Measurements from ENCODE around the gene PAX3. TPM values are rescaled to one million over a fixed set of nuclear protein-coding genes. Genes with fewer than 3 reads are reported as not detected.

PAX3 gene
- total and polyA plus RNA-seq, 9 donors, result not detected

DNA sequence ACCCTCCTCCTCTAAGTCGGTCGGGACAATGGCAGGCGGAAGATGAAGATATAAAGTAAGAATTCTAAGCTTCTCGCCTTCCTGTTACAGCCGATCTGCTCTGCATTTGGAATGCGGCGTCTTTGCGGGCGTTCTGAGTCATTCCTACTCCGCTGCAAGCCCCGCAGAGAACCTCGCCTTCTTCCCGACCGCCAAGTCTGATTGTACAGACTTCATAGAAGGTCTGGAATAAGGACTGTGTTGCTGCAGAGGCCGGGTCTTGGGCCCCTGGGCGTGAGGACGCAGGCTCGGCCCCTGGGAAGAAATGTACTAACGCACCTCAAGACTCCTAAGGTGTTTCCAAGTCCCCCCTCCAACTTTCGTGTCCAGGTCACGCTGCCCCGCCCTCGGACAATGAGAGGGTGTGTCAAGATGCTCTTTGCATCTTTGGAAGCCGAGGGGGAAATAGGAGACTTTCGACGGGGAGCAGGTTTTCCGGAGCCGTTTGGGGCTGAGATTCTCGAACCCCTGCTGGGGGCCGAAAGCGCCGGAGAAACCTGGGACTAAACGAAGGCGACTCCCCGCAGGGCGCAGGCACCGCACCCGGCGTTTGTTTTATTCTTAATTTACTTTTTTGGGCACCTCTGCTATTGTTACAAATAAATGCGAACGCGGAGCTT, 12.7 kb upstream of the PAX3 start:
- no peak for DNase-seq
- Histone ChIP-seq H3K4me3 (no peak overlapping the region), H3K27ac (no peak overlapping the region), H3K27me3 (no peaks in the 10 kb centered on the region), H3K36me3 (no peaks in the 10 kb centered on the region), H3K4me1 (ENCODE audit: insufficient read depth) (no peaks in the 10 kb centered on the region), H3K9me3 (peaks cover 0 to 7% of the 10 kb centered on the region in 2 donors)
- TF ChIP-seq POLR2A (IDR thresholded peaks at IDR 0.05), result no peak
- TF ChIP-seq, protein P1, sequence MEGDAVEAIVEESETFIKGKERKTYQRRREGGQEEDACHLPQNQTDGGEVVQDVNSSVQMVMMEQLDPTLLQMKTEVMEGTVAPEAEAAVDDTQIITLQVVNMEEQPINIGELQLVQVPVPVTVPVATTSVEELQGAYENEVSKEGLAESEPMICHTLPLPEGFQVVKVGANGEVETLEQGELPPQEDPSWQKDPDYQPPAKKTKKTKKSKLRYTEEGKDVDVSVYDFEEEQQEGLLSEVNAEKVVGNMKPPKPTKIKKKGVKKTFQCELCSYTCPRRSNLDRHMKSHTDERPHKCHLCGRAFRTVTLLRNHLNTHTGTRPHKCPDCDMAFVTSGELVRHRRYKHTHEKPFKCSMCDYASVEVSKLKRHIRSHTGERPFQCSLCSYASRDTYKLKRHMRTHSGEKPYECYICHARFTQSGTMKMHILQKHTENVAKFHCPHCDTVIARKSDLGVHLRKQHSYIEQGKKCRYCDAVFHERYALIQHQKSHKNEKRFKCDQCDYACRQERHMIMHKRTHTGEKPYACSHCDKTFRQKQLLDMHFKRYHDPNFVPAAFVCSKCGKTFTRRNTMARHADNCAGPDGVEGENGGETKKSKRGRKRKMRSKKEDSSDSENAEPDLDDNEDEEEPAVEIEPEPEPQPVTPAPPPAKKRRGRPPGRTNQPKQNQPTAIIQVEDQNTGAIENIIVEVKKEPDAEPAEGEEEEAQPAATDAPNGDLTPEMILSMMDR (IDR thresholded peaks at IDR 0.05), result no peak
- no peak for TF ChIP-seq EP300 (IDR thresholded peaks at IDR 0.05)
- intact Hi-C loops (cut with DNase I), result loop anchor here in 2 of 4 donors (10.0 kb wide), 2 partner anchors 253 to 303 kb away; no protein-coding TSS in a partner anchor
- WGBS, 3 donors, result 5 to 6% (median 6%) methylated on average over 41 to 42 of the region's 42 CpGs

DNA sequence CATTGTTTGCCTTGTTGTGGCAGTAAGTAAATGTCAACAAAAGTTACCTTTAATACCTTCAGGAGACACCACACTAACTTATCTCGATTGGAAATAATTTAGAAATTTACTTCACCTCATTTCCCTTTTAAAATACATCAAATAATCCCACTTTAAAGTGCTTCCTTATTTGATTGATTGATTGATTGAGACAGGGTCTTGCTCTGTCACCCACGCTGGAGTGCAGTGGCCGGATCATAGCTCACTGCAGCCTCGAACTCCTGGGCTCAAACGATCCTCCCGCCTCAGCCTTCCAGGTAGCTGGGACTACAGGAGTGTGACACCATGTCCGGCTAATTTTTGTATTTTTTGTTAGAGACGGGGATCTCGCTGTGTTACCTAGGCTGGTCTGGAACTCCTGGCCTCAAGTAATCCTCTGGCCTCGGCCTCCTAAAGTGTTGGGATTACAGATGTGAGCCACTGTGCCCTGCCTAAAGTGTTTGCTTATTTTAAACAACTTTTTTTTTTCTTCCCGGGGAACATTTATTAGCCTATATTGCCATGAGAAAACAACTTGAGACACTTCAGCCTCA, 12.0 kb upstream of the PAX3 start:
- Histone ChIP-seq H3K9me3 (peaks cover 0 to 7% of the 10 kb centered on the region in 2 donors), H3K27ac (no peak overlapping the region), H3K4me3 (no peak overlapping the region), H3K27me3 (no peaks in the 10 kb centered on the region), H3K36me3 (no peaks in the 10 kb centered on the region), H3K4me1 (ENCODE audit: insufficient read depth) (no peaks in the 10 kb centered on the region)
- no peak for TF ChIP-seq EP300 (IDR thresholded peaks at IDR 0.05)
- no peak for TF ChIP-seq POLR2A (IDR thresholded peaks at IDR 0.05)
- TF ChIP-seq, protein P1 (IDR thresholded peaks at IDR 0.05), result no peak
- WGBS, 3 donors, result 7 to 12% (median 11%) methylated on average over 11 of the region's 11 CpGs
- intact Hi-C loops (cut with DNase I), result loop anchor here in 2 of 4 donors (10.0 kb wide), 2 partner anchors 254 to 304 kb away; no protein-coding TSS in a partner anchor
- DNase-seq, result no peak

- TF ChIP-seq, protein P1 (IDR thresholded peaks at IDR 0.05), result no peak
- no peak for TF ChIP-seq POLR2A (IDR thresholded peaks at IDR 0.05)
- TF ChIP-seq EP300 (IDR thresholded peaks at IDR 0.05), result no peak
- 8 to 14% (median 13%) methylated on average over 2 of the region's 2 CpGs for whole genome bisulfite sequencing, 3 donors
- Histone ChIP-seq H3K4me1 (ENCODE audit: insufficient read depth) (peaks cover under 1% of the 10 kb centered on the region), H3K36me3 (no peaks in the 10 kb centered on the region), H3K27ac (no peak overlapping the region), H3K4me3 (no peak overlapping the region), H3K27me3 (no peaks in the 10 kb centered on the region), H3K9me3 (peaks cover 0 to 7% of the 10 kb centered on the region in 2 donors)
- intact Hi-C loops (cut with DNase I), result loop anchor here in 2 of 4 donors (10.0 kb wide), 2 partner anchors 255 to 305 kb away; no protein-coding TSS in a partner anchor
- no peak for DNase-seq
Measured at GRCh38 chr2:222309766-222310165, 11.0 kb upstream of the PAX3 start.

DNA sequence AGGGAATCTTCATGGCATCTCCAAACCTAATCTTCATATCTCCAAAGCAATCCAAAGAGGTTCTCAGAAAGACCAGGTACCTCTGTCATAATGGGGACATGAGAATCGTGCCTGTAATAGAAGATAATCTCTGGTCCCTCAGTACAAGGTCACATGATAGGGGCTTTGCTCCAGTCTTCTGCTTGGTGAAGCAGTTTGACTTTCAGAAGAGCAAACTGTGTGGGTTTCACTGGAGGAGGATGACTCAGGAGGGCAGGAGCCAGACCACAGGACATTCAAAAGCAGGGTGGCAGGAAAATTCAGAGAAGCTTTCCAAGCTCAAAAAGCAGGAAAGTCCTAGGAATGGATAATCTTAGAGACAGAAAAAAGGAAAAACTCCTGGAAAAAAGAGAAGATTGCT, 10.6 kb upstream of the PAX3 start:
- no peak for DNase-seq
- 10 to 23% (median 12%) methylated on average over 1 of the region's 1 CpG for WGBS, 3 donors
- intact Hi-C loops (cut with DNase I), result no loop called here
- TF ChIP-seq POLR2A (IDR thresholded peaks at IDR 0.05) (no peak), EP300 (IDR thresholded peaks at IDR 0.05) (no peak)
- TF ChIP-seq, protein P1 (IDR thresholded peaks at IDR 0.05), result no peak
- H3K27me3 ChIP-seq, result no peaks in the 10 kb centered on the region
- no peak overlapping the region for H3K4me3 ChIP-seq
- H3K36me3 ChIP-seq, result no peaks in the 10 kb centered on the region
- no peak overlapping the region for H3K27ac ChIP-seq
- H3K4me1 ChIP-seq (ENCODE audit: insufficient read depth), result peaks cover 2% of the 10 kb centered on the region
- peaks cover 0 to 7% of the 10 kb centered on the region in 2 donors for H3K9me3 ChIP-seq
